T-helper 2 cell treated with Interferon-gamma antibody and Interleukin-4, amounts not matched to agents 5 μg/mL and 100 μg/mL, for 36 hours (primary cell): ENCODE results near the gene ADARB2.
A peak's percentile ranks its signal among the peaks of the same experiment; 100 is the strongest.
"Not testable (repeated sequence)": the region's sequence is repeated elsewhere in the genome, so short reads cannot be mapped to it uniquely, and the experiment has no call there.

ENCODE experiments used
- DNase-seq: peaks from one replicate; pipeline ENCODE4 v3.0.0; 2021; ENCODE audit warnings: low spot score
- H3K27ac Mint-ChIP-seq: one replicate; pipeline ENCODE4 v1.8.0; 2021; ENCODE audit warnings: mild to moderate bottlenecking, mixed read lengths
- H3K27me3 Mint-ChIP-seq: one replicate; pipeline ENCODE4 v1.8.0; 2021; ENCODE audit warnings: low read depth, mixed read lengths
- H3K36me3 Mint-ChIP-seq: one replicate; pipeline ENCODE4 v1.8.0; 2021; ENCODE audit warnings: low read depth, mixed read lengths
- H3K4me1 Mint-ChIP-seq: one replicate; pipeline ENCODE4 v1.8.0; 2021; ENCODE audit warnings: low read depth, mixed read lengths
- H3K4me3 Mint-ChIP-seq: one replicate; pipeline ENCODE4 v1.8.0; 2022; ENCODE audit warnings: mild to moderate bottlenecking, moderate library complexity, mixed read lengths
- H3K9me3 Mint-ChIP-seq: one replicate; pipeline ENCODE4 v1.8.0; 2021; ENCODE audit warnings: mixed read lengths

The ADARB2 gene

DNA sequence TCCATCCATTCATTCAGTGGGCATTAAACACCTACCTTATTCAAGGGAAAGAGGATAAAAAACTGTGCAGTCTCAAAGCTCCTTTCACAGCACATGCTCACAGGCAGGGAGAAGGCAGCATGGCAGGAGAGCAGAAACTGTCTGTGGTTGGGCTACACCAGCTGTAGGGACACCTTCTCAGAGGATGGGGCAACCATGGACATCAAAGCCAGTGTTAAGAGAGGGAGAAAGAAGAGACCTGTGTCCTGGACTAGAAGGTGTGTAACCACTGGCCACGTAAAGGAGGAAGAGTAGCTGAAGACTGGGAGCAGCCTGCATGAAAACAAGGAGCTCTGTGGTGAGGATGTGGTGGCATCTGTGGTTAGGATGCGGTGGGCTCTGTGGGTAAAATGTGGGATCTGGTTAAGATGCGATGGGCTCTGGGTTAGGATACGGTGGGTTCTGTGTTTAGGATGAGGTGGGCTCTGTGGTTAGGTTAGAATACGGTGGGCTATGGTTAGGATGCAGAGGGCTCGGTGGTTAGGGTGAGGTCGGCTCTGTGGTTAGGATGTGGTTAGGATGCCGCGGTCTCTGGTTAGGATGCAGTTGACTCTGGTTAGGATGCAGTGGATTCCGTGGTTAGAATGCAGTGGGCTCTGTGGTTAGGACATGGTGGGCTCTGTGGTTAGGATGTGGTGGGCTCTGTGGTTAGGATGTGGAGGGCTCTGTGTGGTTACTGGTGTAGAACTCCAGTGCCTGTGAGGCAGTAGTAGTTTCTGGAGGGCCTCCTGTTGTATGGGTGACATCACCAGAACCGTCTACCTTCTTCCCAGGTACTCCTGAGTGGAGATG is 483.6 kb downstream of the ADARB2 start:
- no peaks in the 10 kb centered on the region for H3K36me3 Mint-ChIP-seq
- peaks cover 15% of the 10 kb centered on the region for H3K4me1 Mint-ChIP-seq
- H3K9me3 Mint-ChIP-seq, result peaks cover 13% of the 10 kb centered on the region
- peak overlapping the region; percentile 55 for H3K27ac Mint-ChIP-seq
- peak overlapping the region; percentile 6 for H3K4me3 Mint-ChIP-seq
- H3K27me3 Mint-ChIP-seq, result peaks cover 59% of the 10 kb centered on the region
- no peak for DNase-seq

DNA sequence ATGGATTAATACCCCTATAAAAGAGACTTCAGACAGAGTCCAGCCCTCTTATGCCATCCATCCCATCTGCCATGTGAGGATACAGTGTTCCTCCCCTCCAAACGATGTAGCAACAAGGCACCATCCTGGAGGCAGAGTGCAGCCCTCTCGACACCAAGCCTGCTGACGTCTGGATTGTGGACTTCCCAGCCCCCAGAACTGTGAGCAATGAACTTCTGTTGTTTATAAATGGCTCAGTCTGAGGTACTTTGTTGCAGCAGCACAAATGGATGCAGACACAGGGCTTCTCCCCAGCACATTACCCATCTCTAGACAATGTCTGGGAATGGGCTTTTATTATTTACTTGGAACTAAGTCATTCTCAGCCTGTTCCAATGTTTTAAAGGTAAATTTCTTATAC is 485.6 kb downstream of the ADARB2 start:
- H3K36me3 Mint-ChIP-seq, result no peaks in the 10 kb centered on the region
- no peak overlapping the region for H3K27ac Mint-ChIP-seq
- H3K4me3 Mint-ChIP-seq, result no peak overlapping the region
- H3K4me1 Mint-ChIP-seq, result peaks cover 15% of the 10 kb centered on the region
- peaks cover 55% of the 10 kb centered on the region for H3K27me3 Mint-ChIP-seq
- DNase-seq, result no peak
- peaks cover 13% of the 10 kb centered on the region for H3K9me3 Mint-ChIP-seq

DNA sequence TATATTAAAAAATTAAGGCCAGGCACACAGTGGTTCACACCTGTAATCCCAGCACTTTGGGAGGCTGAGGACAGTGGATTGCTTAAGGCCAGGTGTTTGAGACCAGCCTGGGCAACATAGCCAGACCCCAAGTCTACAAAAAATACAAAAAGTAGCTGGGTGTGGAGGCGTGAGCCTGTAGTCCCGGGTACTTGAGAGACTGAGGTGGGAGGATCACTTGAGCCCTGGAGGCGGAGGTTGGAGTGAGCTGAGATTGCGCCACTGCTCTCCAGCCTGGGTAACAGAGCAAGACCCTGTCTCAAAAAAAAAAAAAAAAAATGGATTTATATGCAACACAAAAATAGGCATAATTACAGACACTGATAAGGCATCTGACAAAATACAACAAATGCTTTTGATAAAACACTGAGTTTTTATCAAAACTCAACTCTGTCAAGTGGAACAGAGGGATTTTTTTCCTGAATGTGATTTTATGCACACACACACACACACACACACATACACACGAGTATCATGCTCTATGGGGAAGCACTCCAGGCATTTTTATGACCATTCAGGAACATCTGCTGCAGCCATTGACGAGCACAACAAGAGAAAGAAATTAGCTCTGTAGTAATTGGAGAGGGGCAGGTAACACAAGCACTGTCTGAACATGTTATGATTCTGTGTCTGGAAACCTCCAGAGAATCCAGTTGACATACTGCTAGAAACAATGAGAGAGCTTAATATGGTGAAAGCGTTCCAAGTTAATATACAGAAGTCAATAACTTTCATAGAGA is 488.0 kb downstream of the ADARB2 start:
- Mint-ChIP-seq H3K4me1 (peaks cover 9% of the 10 kb centered on the region), H3K27me3 (peaks cover 46% of the 10 kb centered on the region), H3K36me3 (no peaks in the 10 kb centered on the region), H3K9me3 (peaks cover 16% of the 10 kb centered on the region), H3K27ac (no peak overlapping the region), H3K4me3 (no peak overlapping the region)
- DNase-seq, result no peak

DNA sequence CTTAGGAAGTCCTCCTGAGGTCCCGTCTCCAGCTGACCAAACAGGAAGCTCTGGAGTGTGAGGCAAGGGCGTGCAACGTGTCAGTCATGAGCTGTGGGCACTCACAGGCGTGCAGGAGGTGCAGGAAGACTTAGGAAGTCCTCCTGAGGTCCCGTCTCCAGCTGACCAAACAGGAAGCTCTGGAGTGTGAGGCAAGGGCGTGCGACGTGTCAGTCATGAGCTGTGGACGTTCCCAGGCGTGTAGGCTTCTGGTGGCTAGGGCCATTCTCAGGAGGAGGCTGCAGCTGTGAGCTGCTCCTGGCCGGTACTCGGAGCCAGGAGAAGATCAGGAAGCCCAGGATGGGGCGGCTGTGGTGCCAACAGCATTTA is 489.1 kb downstream of the ADARB2 start:
- H3K4me3 Mint-ChIP-seq, result not testable (repeated sequence)
- peaks cover 35% of the 10 kb centered on the region for H3K27me3 Mint-ChIP-seq

DNA sequence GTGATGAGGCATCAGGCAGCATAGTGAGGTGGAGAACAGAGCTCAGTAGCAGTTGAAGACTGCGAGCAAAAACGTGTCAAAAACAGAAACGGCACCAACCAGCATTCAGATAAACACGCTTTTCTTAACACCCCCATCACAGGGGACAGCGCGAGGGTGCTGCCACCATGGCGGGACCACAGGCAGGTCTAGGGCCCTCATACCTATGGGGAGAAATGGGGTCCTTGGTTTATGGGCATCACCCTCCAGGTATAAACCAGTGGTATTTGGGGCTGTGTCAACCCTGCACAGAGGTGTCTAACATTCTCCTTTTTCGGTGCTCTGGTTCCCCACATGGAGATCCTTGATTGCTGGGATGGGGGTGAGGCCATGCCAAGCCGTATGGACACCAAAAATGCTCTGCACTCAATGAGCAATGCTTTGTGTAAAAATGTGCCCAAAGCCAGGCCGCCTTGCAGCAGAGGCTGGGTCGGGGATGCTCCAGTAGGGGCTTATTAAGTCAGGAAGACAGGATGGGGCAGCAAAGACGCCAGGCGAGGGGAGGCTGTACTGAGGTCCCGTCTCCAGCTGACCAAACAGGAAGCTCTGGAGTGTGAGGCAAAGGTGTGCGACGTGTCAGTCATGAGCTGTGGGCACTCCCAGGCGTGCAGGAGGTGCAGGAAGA is 489.6 kb downstream of the ADARB2 start:
- Mint-ChIP-seq H3K27me3 (peaks cover 32% of the 10 kb centered on the region), H3K9me3 (peaks cover 4% of the 10 kb centered on the region), H3K36me3 (no peaks in the 10 kb centered on the region), H3K4me1 (no peaks in the 10 kb centered on the region), H3K27ac (no peak overlapping the region), H3K4me3 (no peak overlapping the region)
- DNase-seq, result no peak

More for the DNA sequence above, 489.1 kb downstream of the ADARB2 start:
- H3K9me3 Mint-ChIP-seq, H3K27ac Mint-ChIP-seq, DNase-seq, H3K36me3 Mint-ChIP-seq, H3K4me1 Mint-ChIP-seq: not testable (repeated sequence)

DNA sequence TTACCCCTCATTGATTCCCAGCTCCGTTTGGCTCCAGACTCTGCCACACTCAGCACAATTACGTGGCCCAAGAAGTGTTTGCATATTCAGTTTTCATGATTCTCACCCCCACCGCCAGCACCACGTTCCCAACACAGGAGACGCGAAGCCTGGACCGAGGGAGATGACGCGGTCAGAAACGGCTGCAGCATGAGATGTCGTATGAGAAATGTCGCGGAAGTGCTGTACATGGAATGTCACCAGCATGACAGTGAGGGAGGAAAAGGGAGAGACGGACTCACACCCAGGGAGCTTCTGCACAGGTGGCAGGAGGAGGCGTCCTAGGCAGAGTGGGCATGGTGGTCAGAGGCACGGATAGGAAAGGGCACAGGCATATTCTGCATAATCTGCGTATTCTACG is 492.8 kb downstream of the ADARB2 start:
- Mint-ChIP-seq H3K36me3 (no peaks in the 10 kb centered on the region), H3K4me3 (no peak overlapping the region), H3K4me1 (peaks cover 2% of the 10 kb centered on the region), H3K27ac (no peak overlapping the region), H3K9me3 (peaks cover 4% of the 10 kb centered on the region), H3K27me3 (peaks cover 17% of the 10 kb centered on the region)
- DNase-seq, result no peak

DNA sequence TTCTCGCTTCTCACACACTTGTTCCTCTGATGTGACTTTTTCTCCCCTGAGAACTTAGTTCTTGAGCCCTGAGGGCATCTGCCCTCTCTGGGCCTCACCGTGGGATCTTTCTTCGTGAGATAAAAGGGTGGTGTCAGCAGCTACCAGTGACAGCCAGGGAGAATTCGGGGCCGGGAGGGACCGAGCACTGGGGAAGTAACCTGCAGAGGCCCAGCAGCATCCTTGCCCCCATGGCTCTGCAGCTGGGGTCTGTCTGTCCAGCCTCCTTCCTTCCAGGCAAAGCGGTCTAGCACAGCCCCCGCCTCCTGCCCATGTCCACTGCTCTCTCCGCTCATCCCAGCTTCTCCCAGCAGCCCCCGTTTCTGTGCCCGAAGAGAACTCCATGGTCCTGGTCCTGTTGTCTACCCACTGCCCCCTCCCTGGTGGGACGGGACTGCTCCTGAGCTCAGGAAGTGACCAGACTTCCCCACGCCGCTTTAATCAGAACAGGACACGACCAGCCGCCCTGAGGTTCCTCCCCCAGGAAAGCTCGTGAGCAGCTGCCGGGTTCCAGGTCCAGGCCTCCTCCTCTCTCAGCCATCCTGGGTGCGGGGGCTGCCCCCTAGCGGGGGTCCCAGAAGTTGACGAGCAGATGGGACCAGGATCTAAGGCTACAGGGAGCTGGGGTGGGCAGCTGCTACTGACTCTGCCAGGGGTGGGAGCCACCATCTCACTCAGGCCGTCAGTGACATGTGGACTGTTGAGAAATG is 493.7 kb downstream of the ADARB2 start:
- Mint-ChIP-seq H3K27me3 (peaks cover 13% of the 10 kb centered on the region), H3K27ac (no peak overlapping the region), H3K36me3 (no peaks in the 10 kb centered on the region), H3K4me1 (peaks cover 2% of the 10 kb centered on the region), H3K9me3 (peaks cover 4% of the 10 kb centered on the region), H3K4me3 (no peak overlapping the region)
- DNase-seq, result no peak

DNA sequence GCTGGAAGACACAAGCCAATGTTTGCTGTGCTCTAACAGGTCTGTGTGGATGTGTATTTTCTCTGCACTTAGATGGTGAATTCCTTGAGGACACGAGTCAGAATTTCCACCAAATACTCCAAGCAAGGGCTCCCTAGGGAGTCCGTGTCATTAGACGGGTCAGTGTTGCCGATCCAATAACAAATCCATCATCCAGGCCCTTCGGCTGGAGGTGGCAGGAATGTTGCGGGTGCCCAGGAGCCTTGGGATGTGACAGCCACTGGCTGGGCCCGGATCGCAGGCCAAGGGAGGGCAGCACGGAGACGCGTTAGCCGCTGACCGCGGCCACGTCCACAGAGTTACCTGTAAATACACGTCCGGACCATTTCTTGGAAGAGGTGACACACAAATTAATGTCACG is 494.4 kb downstream of the ADARB2 start:
- Mint-ChIP-seq H3K4me1 (peaks cover 2% of the 10 kb centered on the region), H3K9me3 (peaks cover 4% of the 10 kb centered on the region), H3K36me3 (no peaks in the 10 kb centered on the region), H3K27ac (no peak overlapping the region), H3K4me3 (no peak overlapping the region), H3K27me3 (peaks cover 10% of the 10 kb centered on the region)
- DNase-seq, result no peak

DNA sequence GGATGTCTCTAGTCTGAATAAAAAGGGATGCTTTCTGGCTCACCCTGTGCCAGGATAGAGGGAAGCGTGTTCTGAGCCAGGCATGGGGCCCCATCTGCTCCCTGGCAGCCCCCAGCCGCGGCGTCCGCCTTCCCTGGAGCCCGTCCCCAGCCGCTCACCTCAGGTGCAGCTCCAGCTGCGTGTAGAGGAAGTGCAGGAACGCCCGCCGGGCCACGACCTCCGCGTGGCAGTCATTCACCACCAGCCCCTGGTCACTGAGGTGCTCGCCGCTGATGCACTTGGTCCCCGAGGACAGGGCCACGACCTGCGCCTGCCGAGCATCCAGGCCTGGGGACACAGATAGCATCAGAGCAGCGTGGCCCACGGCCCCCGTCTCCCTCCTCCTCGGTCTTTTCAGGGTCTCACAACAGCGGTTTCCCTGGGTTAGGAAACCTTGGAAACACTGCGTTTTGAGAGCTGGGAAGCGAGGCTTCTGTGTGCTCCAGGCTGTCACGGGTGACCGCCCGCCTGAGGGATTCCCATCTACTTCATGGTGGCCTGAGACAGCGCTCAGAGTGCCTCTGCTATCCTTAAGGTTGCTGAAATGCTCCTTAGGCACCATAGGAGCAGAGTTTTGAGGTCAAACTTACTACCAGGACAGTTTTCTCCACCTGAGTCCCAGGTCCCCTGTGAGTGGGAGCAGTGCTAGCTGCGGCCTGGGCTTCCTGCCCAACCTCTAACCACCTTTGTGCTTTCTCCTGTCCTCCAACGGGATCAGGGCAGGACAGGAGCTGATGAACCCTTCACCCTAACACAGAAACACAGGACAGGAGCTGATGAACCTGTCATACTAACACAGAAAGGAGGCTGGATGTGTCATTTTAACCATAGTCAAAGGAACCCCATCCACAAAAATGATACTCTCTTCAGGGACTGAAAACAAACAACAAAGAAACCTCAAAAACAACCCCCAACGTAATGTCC is 495.1 kb downstream of the ADARB2 start:
- Mint-ChIP-seq H3K27ac (no peak overlapping the region), H3K9me3 (peaks cover 4% of the 10 kb centered on the region), H3K36me3 (no peaks in the 10 kb centered on the region), H3K4me1 (peaks cover 2% of the 10 kb centered on the region), H3K4me3 (no peak overlapping the region), H3K27me3 (peaks cover 3% of the 10 kb centered on the region)
- DNase-seq, result no peak

DNA sequence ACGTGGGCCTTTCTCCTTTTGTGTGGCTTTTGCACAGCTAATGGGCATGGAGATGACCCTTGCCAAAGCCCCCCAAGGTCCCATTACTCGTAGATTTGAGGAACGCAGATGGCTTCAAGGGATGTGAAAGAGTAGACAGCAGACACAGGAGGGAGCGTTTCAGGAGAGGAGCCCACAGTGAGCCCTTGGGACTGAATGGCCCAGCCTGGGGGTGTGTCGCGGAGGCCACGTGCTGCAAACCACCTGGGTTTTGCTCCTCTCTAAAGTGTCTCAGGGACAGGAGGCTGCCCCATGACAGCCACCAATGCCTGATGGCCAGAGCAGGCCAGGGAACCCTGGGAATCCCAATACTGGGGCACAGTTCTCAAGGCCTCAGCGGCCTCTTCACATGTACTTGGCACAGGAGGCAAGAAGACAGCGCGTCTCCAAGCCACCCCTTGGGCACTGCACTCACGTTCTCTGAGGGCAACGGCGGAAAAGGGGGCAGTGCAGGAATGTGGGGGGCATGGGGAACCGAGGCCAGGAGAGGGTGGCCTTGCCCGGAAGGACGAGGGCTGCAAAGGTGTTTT is 495.9 kb downstream of the ADARB2 start:
- Mint-ChIP-seq H3K9me3 (peaks cover 4% of the 10 kb centered on the region), H3K4me3 (no peak overlapping the region), H3K27ac (no peak overlapping the region), H3K27me3 (peaks cover 2% of the 10 kb centered on the region), H3K36me3 (no peaks in the 10 kb centered on the region), H3K4me1 (peaks cover 2% of the 10 kb centered on the region)
- DNase-seq, result no peak

DNA sequence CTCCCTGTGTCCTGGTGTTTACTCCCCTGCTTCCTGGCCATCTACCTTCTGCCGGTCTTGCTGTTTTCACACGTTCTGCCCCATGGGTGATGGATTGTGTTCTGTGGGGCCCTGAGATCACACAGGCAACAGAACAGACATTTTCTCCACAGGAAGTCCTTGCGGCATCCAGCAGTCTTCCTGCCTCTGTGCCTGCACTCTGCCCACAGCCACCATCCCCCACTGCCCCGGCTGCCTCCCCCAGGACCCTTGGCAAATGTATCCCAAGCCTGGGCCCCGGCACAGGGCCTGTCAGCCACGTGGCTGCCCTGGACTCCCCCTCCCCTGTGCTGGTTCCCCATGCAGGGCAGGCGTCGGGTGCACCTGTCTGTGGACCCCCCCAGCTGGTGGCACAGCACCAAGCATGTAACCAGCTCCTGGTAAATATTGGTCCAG is 497.0 kb downstream of the ADARB2 start:
- peak overlapping the region; percentile 87 for H3K27ac Mint-ChIP-seq
- peaks cover 2% of the 10 kb centered on the region for H3K4me1 Mint-ChIP-seq
- no peaks in the 10 kb centered on the region for H3K36me3 Mint-ChIP-seq
- H3K4me3 Mint-ChIP-seq, result peak overlapping the region; percentile 30
- no peak for DNase-seq
- peaks cover 4% of the 10 kb centered on the region for H3K9me3 Mint-ChIP-seq
- peaks cover 2% of the 10 kb centered on the region for H3K27me3 Mint-ChIP-seq

DNA sequence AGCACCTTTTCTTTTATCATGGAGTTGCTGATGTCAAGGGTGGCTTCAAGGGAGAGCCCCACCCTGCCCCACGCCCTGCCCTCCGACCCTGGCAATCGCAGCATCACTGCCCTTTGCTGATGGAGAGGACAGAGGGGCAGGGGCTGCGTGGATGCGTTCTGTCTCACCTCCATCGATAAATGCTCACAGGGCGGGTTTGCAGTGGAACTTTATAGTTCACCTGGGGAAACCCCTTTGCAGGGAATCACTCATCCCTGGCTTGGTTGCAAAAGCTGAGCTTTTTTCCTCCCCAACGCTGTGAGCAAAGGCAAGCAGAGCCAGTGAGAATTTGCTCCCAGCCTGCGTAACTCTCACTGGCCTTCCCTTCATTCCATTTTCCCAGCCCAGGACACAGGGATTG is 504.3 kb downstream of the ADARB2 start:
- H3K9me3 Mint-ChIP-seq, result no peaks in the 10 kb centered on the region
- H3K36me3 Mint-ChIP-seq, result no peaks in the 10 kb centered on the region
- H3K27me3 Mint-ChIP-seq, result no peaks in the 10 kb centered on the region
- no peak overlapping the region for H3K27ac Mint-ChIP-seq
- H3K4me1 Mint-ChIP-seq, result no peaks in the 10 kb centered on the region
- no peak for DNase-seq
- no peak overlapping the region for H3K4me3 Mint-ChIP-seq
